Measurements from ENCODE around the gene SKAP1.
"Not testable (repeated sequence)": the region's sequence is repeated elsewhere in the genome, so short reads cannot be mapped to it uniquely, and the experiment has no call there.

Gene SKAP1

GRCh38 chr17:48459070-48459844 lies 29.2 kb upstream of the SKAP1 start:
- TF ChIP-seq CTCF (IDR thresholded peaks at IDR 0.05; ENCODE audit: low read depth, low read length), result no peak
- no peak for DNase-seq (ENCODE audit: extremely low read depth, low read depth)

GRCh38 chr17:48457080-48457836 lies 27.2 kb upstream of the SKAP1 start:
- peak; percentile 92 for TF ChIP-seq CTCF (IDR thresholded peaks at IDR 0.05; ENCODE audit: low read depth, low read length)
- DNase-seq (ENCODE audit: extremely low read depth, low read depth), result no peak

GRCh38 chr17:48456589-48456988 lies 26.6 kb upstream of the SKAP1 start:
- no peak for TF ChIP-seq CTCF (IDR thresholded peaks at IDR 0.05; ENCODE audit: low read depth, low read length)
- no peak for DNase-seq (ENCODE audit: extremely low read depth, low read depth)

GRCh38 chr17:48455791-48456190 lies 25.8 kb upstream of the SKAP1 start:
- DNase-seq (ENCODE audit: extremely low read depth, low read depth), result no peak
- TF ChIP-seq CTCF (IDR thresholded peaks at IDR 0.05; ENCODE audit: low read depth, low read length), result no peak

- DNase-seq (ENCODE audit: extremely low read depth, low read depth), result no peak
- no peak for TF ChIP-seq CTCF (IDR thresholded peaks at IDR 0.05; ENCODE audit: low read depth, low read length)
Measured at GRCh38 chr17:48453447-48453846, 23.4 kb upstream of the SKAP1 start.

GRCh38 chr17:48451489-48451888 lies 21.5 kb upstream of the SKAP1 start:
- no peak for DNase-seq (ENCODE audit: extremely low read depth, low read depth)
- TF ChIP-seq CTCF (IDR thresholded peaks at IDR 0.05; ENCODE audit: low read depth, low read length), result no peak

- DNase-seq (ENCODE audit: extremely low read depth, low read depth), result not testable (repeated sequence)
Measured at GRCh38 chr17:48449335-48449734, 19.3 kb upstream of the SKAP1 start.

All from AG09319 (cell line).